HepG2 (cell line): ENCODE data around the gene COBLL1. TPM values are rescaled to one million over a fixed set of nuclear protein-coding genes. Genes with fewer than 3 reads are reported as not detected.

Experiments
- ATAC-seq: fragments of 200-7000 bp; cut with Tn5 transposase; 3 replicates; pipeline ENCODE4 v1.9.1; 2020; ENCODE audit warnings: mild to moderate bottlenecking, moderate library complexity
- BruUV-seq: library from RNA; stranded (reverse); fragments of 400-500 nt; replicated peaks from 2 replicates; lab custom pipeline; 2021; lab: Mats Ljungman, UMichigan
- CTCF ChIA-PET: fragments of 300-600 bp; formaldehyde crosslinking; extraction: SDS; loops from one replicate; lab custom pipeline; 2021; ENCODE audit warnings: low total read pairs, inconsistent platforms, low intra/inter-chr PET ratio; lab: Yijun Ruan, JAX
- POLR2A ChIA-PET: fragments of 350-600 bp; sonication (Branson Sonifier 250); formaldehyde crosslinking; loops from one replicate; lab custom pipeline; 2020; ENCODE audit warnings: antibody characterized with exemption, inconsistent platforms; lab: Yijun Ruan, JAX
- DNase-seq: peaks from one replicate; pipeline ENCODE4 v3.0.0-alpha.2; 2015; ENCODE audit warnings: low spot score
- FAIRE-seq: peaks from 3 replicates; lab custom pipeline; 2011; peaks lifted over from hg19 to GRCh38; lab: Jason Lieb, UNC
- H2AFZ ChIP-seq: one replicate; pipeline ENCODE4 v1.6.1; 2011; ENCODE audit warnings: low read length, inconsistent platforms
- H3K27ac ChIP-seq: fragments of 300-600 bp; 3 replicates; pipeline ENCODE4 v1.8.0; 2011; ENCODE audit warnings: mixed run types, mild to moderate bottlenecking, mixed read lengths, low read length, inconsistent platforms; ENCODE audit not compliant: insufficient read depth; ENCODE audit errors: extremely low read length
- H3K27me3 ChIP-seq, 2 experiments: fragments of 200-600 bp in 1 of 2; 2 replicates in 1 of 2; 3 replicates in 1 of 2; pipeline versions ENCODE4 v1.6.0 to v1.8.0; 2011; ENCODE audit warnings: low read length in 2 of 2, mild to moderate bottlenecking in 2 of 2, moderate library complexity in 2 of 2, inconsistent platforms in 1 of 2; ENCODE audit not compliant: insufficient read depth in 2 of 2, control insufficient read depth in 1 of 2
- H3K36me3 ChIP-seq, 2 experiments: fragments of 200-600 bp in 1 of 2; replicated peaks in 1 of 2; 2 replicates in 1 of 2; 3 replicates in 1 of 2; pipeline versions ENCODE4 v1.5.1 to v1.8.0; 2011; ENCODE audit warnings: low read length in 2 of 2, inconsistent platforms in 1 of 2; ENCODE audit not compliant: insufficient read depth in 2 of 2, control insufficient read depth in 1 of 2
- H3K4me1 ChIP-seq: 2 replicates; pipeline ENCODE4 v1.5.1; 2012; ENCODE audit warnings: low read length, inconsistent platforms; ENCODE audit not compliant: insufficient read depth
- H3K4me2 ChIP-seq: 2 replicates; pipeline ENCODE4 v1.6.0; 2011; ENCODE audit warnings: low read depth, low read length, inconsistent platforms
- H3K4me3 ChIP-seq, 3 experiments: fragments of 200-600 bp in 1 of 3; sonication (generic), shearing (Covaris generic) in 1 of 3; replicated peaks in 1 of 3; 2 replicates each; pipeline ENCODE4 v1.5.1; 2011 to 2016; ENCODE audit warnings: low read length in 3 of 3, inconsistent platforms in 2 of 3, low read depth in 2 of 3, mild to moderate bottlenecking in 2 of 3, control low read depth in 1 of 3, mixed read lengths in 1 of 3; ENCODE audit not compliant: insufficient read depth in 1 of 3
- H3K79me2 ChIP-seq: one replicate; pipeline ENCODE4 v1.6.1; 2011; ENCODE audit warnings: low read length, inconsistent platforms; ENCODE audit not compliant: insufficient read depth
- H3K9ac ChIP-seq: 2 replicates; pipeline ENCODE4 v1.6.0; 2011; ENCODE audit warnings: mild to moderate bottlenecking, low read depth, low read length, inconsistent platforms; ENCODE audit not compliant: insufficient read depth
- H3K9me3 ChIP-seq: 2 replicates; pipeline ENCODE4 v1.5.1; 2012; ENCODE audit warnings: mild to moderate bottlenecking, low read length
- H4K20me1 ChIP-seq: 2 replicates; pipeline ENCODE4 v1.6.0; 2011; ENCODE audit warnings: inconsistent platforms, mild to moderate bottlenecking, low read length, moderate library complexity; ENCODE audit not compliant: insufficient read depth
- ARHGAP35 ChIP-seq: sonication (generic); formaldehyde crosslinking; IDR thresholded peaks from 2 replicates; pipeline ENCODE4 v1.9.0; 2022; ENCODE audit warnings: mild to moderate bottlenecking, inconsistent platforms, moderate library complexity, missing genetic modification reagents, borderline replicate concordance
- ATF6 ChIP-seq: sonication (generic); formaldehyde crosslinking; conservative IDR thresholded peaks from 2 replicates; pipeline ENCODE4 v1.4.0; 2020; ENCODE audit warnings: missing genetic modification reagents
- BRF2 ChIP-seq: sonication (generic); formaldehyde crosslinking; IDR thresholded peaks from 2 replicates; pipeline ENCODE4 v1.8.1; 2022; ENCODE audit warnings: mild to moderate bottlenecking, missing genetic modification reagents
- FOXO4 ChIP-seq: sonication (generic); formaldehyde crosslinking; conservative IDR thresholded peaks from 2 replicates; pipeline ENCODE4 v1.8.1; 2023; ENCODE audit warnings: missing genetic modification reagents
- HDAC1 ChIP-seq: sonication (generic); formaldehyde crosslinking; IDR thresholded peaks from 2 replicates; pipeline ENCODE4 v1.5.1; 2020; ENCODE audit warnings: mild to moderate bottlenecking, missing genetic modification reagents
- HOXA9 ChIP-seq: sonication (generic); formaldehyde crosslinking; IDR thresholded peaks from 2 replicates; pipeline ENCODE4 v1.8.1; 2022; ENCODE audit warnings: missing genetic modification reagents, mild to moderate bottlenecking, moderate library complexity, borderline replicate concordance
- KAT8 ChIP-seq: IDR thresholded peaks from 2 replicates; pipeline ENCODE4 v1.6.1; 2016; ENCODE audit warnings: missing genetic modification reagents, missing compliant biosample characterization
- KLF16 ChIP-seq, 2 experiments: sonication (generic) in 1 of 2; formaldehyde crosslinking in 1 of 2; IDR thresholded peaks; 2 replicates each; pipeline versions ENCODE4 v1.6.1 to v1.8.0; 2016 to 2023; ENCODE audit warnings: missing genetic modification reagents in 2 of 2, missing compliant biosample characterization in 1 of 2
- MTF2 ChIP-seq: sonication (generic); formaldehyde crosslinking; IDR thresholded peaks from 2 replicates; pipeline ENCODE4 v1.5.0; 2020; ENCODE audit warnings: missing genetic modification reagents, borderline replicate concordance
- PAWR ChIP-seq: sonication (generic); formaldehyde crosslinking; IDR thresholded peaks from 2 replicates; pipeline ENCODE4 v1.4.0; 2020; ENCODE audit warnings: missing genetic modification reagents, mild to moderate bottlenecking, borderline replicate concordance
- PCBP1 ChIP-seq: fragments of 200-400 bp; formaldehyde crosslinking; IDR thresholded peaks from 2 replicates; pipeline ENCODE4 v1.6.1; 2017; ENCODE audit warnings: mild to moderate bottlenecking, low read depth, low read length, borderline replicate concordance
- RNF2 ChIP-seq: fragments of 450-650 bp; conservative IDR thresholded peaks from 2 replicates; pipeline ENCODE4 v1.6.1; 2016; ENCODE audit warnings: low read depth
- ZBTB8A ChIP-seq: sonication (generic); formaldehyde crosslinking; IDR thresholded peaks from 2 replicates; pipeline ENCODE4 v1.4.0; 2020; ENCODE audit warnings: mild to moderate bottlenecking, low read depth, missing genetic modification reagents, borderline replicate concordance
- ZNF382 ChIP-seq: sonication (generic); formaldehyde crosslinking; IDR thresholded peaks from 2 replicates; pipeline ENCODE4 v1.5.0; 2020; ENCODE audit warnings: missing genetic modification reagents, mild to moderate bottlenecking, borderline replicate concordance
- ZNF572 ChIP-seq: sonication (generic); formaldehyde crosslinking; IDR thresholded peaks from 2 replicates; pipeline ENCODE4 v1.5.1; 2020; ENCODE audit warnings: mild to moderate bottlenecking, missing genetic modification reagents
- ZNF576 ChIP-seq: sonication (generic); formaldehyde crosslinking; IDR thresholded peaks from 2 replicates; pipeline ENCODE4 v1.4.0; 2020; ENCODE audit warnings: mild to moderate bottlenecking, missing genetic modification reagents
- ZNF619 ChIP-seq: sonication (generic); formaldehyde crosslinking; IDR thresholded peaks from 2 replicates; pipeline ENCODE4 v1.4.0; 2020; ENCODE audit warnings: mild to moderate bottlenecking, missing genetic modification reagents
- ZNF672 ChIP-seq: sonication (generic); formaldehyde crosslinking; IDR thresholded peaks from 2 replicates; pipeline ENCODE4 v1.8.1; 2022; ENCODE audit warnings: missing genetic modification reagents
- ZNF839 ChIP-seq: sonication (generic); formaldehyde crosslinking; IDR thresholded peaks from 2 replicates; pipeline ENCODE4 v1.4.0; 2020; ENCODE audit warnings: missing genetic modification reagents, mild to moderate bottlenecking, borderline replicate concordance
- ZSCAN20 ChIP-seq: sonication (generic); formaldehyde crosslinking; IDR thresholded peaks from 2 replicates; pipeline ENCODE4 v1.4.0; 2020; ENCODE audit warnings: missing genetic modification reagents, mild to moderate bottlenecking, borderline replicate concordance
- WGBS: methylation state at CpG from one replicate; pipeline ENCODE4 v1.1.6; 2017; ENCODE audit warnings: low lambda C conversion rate; 5-methylcytosine and 5-hydroxymethylcytosine counted together
- in situ Hi-C: cut with HindIII; loops from 2 replicates; pipeline ENCODE4 v1.10.0; 2017; ENCODE audit warnings: low pct_unique_long_range_greater_than_20kb; ENCODE audit not compliant: extremely low pct_ligation_motif_present
- intact Hi-C: fragments of 100-400 bp; cut with micrococcal nuclease; formaldehyde crosslinking; loops from one replicate; pipeline ENCODE4 v1.10.0; 2022; ENCODE audit not compliant: unreplicated experiment
- polyA plus RNA-seq, 8 experiments: library from polyadenylated mRNA; depleted of rRNA in 3 of 8; stranded (reverse) in 7 of 8; unstranded in 1 of 8; fragments of >200 nt; fragmentation: Illumina TruSeq in 4 of 8; extraction: Trizol in 4 of 8; gene quantifications; 2 replicates each; pipeline versions ENCODE4 v1.2.1 to v1.2.3, GENCODE V29; 2011 to 2016; ENCODE audit warnings: low read depth in 4 of 8, missing spikeins in 1 of 8, mixed read lengths in 1 of 8; ENCODE audit not compliant: insufficient read depth in 1 of 8
- total RNA-seq, 5 experiments: library from RNA; depleted of rRNA; stranded (reverse); fragments of >200 nt; fragmentation: Illumina TruSeq; extraction: Trizol; gene quantifications; 2 replicates each; pipeline ENCODE4 v1.2.3, GENCODE V29; 2016; ENCODE audit warnings: low read depth in 1 of 5

COBLL1 gene
- total and polyA plus RNA-seq, 2 of the 13 experiments (the other 11 are each of a cell fraction or from before 2014, with no cell fraction given), result 32.6 to 86.8 TPM

- H4K20me1 ChIP-seq, result no peaks in the 10 kb centered on the region
- no peaks in the 10 kb centered on the region for H3K4me1 ChIP-seq
- ChIA-PET POLR2A (no interaction called here), CTCF (no interaction called here)
- no TSS peak for BruUV-seq
- no peaks in the 10 kb centered on the region for H3K9me3 ChIP-seq
- H3K36me3 ChIP-seq, result no peaks in the 10 kb centered on the region
- ATAC-seq, result no peak
- no peak overlapping the region for H3K4me2 ChIP-seq
- in situ Hi-C loops (no loop called here), intact Hi-C loops (no loop called here)
- H3K27ac ChIP-seq, result no peak overlapping the region
- H3K4me3 ChIP-seq, result no peak overlapping the region
- H3K79me2 ChIP-seq, result no peaks in the 10 kb centered on the region
- no peaks in the 10 kb centered on the region for H3K27me3 ChIP-seq
- TF ChIP-seq ZNF576 (CRISPR knock-in tag) (no peak), ZNF672 (CRISPR knock-in tag) (no peak), BRF2 (CRISPR knock-in tag) (no peak), ZNF572 (CRISPR knock-in tag) (no peak), FOXO4 (CRISPR knock-in tag) (no peak), ZSCAN20 (CRISPR knock-in tag) (no peak), PCBP1 (no peak), ZNF839 (CRISPR knock-in tag) (no peak), KAT8 (CRISPR knock-in tag) (no peak), HOXA9 (no peak), ZNF619 (no peak), ATF6 (CRISPR knock-in tag) (no peak), ZNF382 (CRISPR knock-in tag) (no peak), MTF2 (CRISPR knock-in tag) (no peak), KLF16 (CRISPR knock-in tag; IDR thresholded peaks at IDR 0.05) (no peak), HDAC1 (CRISPR knock-in tag) (no peak), ARHGAP35 (CRISPR knock-in tag) (no peak), ZBTB8A (CRISPR knock-in tag) (no peak), PAWR (CRISPR knock-in tag) (no peak), RNF2 (no peak)
- TF ChIP-seq, all 625 proteins: peak for 0
- no peak overlapping the region for H2AFZ ChIP-seq
- no peak overlapping the region for H3K9ac ChIP-seq
- DNase-seq (no peak), FAIRE-seq (no peak)
- WGBS, result 93% methylated on average over 1 of the region's 1 CpG
Observed at GRCh38 chr2:164662868-164663631, 178.6 kb downstream of the COBLL1 start.
